HG03457 (cell line): ENCODE data around the gene TAAR5.
"Not testable (repeated sequence)": the region's sequence is repeated elsewhere in the genome, so short reads cannot be mapped to it uniquely, and the experiment has no call there.

Experiments used
- ATAC-seq: cut with Tn5 transposase; IDR thresholded peaks from one replicate; pipeline ENCODE4 v1.9.1; 2021; ENCODE audit warnings: moderate number of reproducible peaks; ENCODE audit not compliant: unreplicated experiment

The TAAR5 gene

GRCh38 chr6:132589454-132589853, at the start of gene TAAR5:
TSS of gene TAAR5 (minus strand) at chr6:132589741. CDS start at chr6:132589686, 55 bp downstream.
- no peak for ATAC-seq

GRCh38 chr6:132637135-132637534, 47.6 kb upstream of the TAAR5 start:
- ATAC-seq, result not testable (repeated sequence)

- ATAC-seq, result not testable (repeated sequence)
These were observed 46.4 kb upstream of the TAAR5 start for GRCh38 chr6:132635906-132636305.

- not testable (repeated sequence) for ATAC-seq
These were observed 45.7 kb upstream of the TAAR5 start for GRCh38 chr6:132635288-132635687.

- no peak for ATAC-seq
These were observed 45.3 kb upstream of the TAAR5 start for GRCh38 chr6:132634796-132635195.

- no peak for ATAC-seq
These were observed 43.8 kb upstream of the TAAR5 start for GRCh38 chr6:132633362-132633761.

GRCh38 chr6:132624175-132624574, 34.6 kb upstream of the TAAR5 start, which contains the start of gene TAAR2:
TSS of gene TAAR2 (minus strand) at chr6:132624275. CDS start at chr6:132624275, 0 bp downstream.
- ATAC-seq, result no peak

- ATAC-seq, result no peak
These were observed 33.7 kb upstream of the TAAR5 start for GRCh38 chr6:132623106-132623845.

GRCh38 chr6:132616677-132617076, 27.1 kb upstream of the TAAR5 start:
- ATAC-seq, result no peak

GRCh38 chr6:132614554-132614953, 25.0 kb upstream of the TAAR5 start:
- no peak for ATAC-seq

- ATAC-seq, result no peak
These were observed 23.0 kb upstream of the TAAR5 start for GRCh38 chr6:132612449-132613108.

- ATAC-seq, result no peak
These were observed 22.1 kb upstream of the TAAR5 start for GRCh38 chr6:132611616-132612015.

GRCh38 chr6:132607544-132608233, 18.1 kb upstream of the TAAR5 start:
- peak; percentile 81 for ATAC-seq

- ATAC-seq, result no peak
These were observed 15.2 kb upstream of the TAAR5 start for GRCh38 chr6:132604635-132605152.

GRCh38 chr6:132600900-132601299, 11.4 kb upstream of the TAAR5 start:
- not testable (repeated sequence) for ATAC-seq

GRCh38 chr6:132598473-132598872, 8.9 kb upstream of the TAAR5 start:
- no peak for ATAC-seq

GRCh38 chr6:132596201-132596600, 6.7 kb upstream of the TAAR5 start:
- no peak for ATAC-seq

GRCh38 chr6:132592855-132593254, 3.3 kb upstream of the TAAR5 start:
- ATAC-seq, result no peak

- no peak for ATAC-seq
These were observed 821 bp upstream of the TAAR5 start for GRCh38 chr6:132590362-132590761.

- ATAC-seq, result no peak
These were observed 2.1 kb downstream of the TAAR5 start for GRCh38 chr6:132587424-132587823.

- no peak for ATAC-seq
These were observed 4.8 kb downstream of the TAAR5 start for GRCh38 chr6:132584698-132585097.
